Fibroblast of peridontal ligament (primary cell): ENCODE measurements around the gene HPSE2.

Experiments
- DNase-seq: peaks from one replicate; pipeline ENCODE4 v3.0.0-alpha.2; 2010; ENCODE audit errors: extremely low read depth

HPSE2 gene

GRCh38 chr10:98833542-98833941, 402.1 kb downstream of the HPSE2 start:
- no peak for DNase-seq

GRCh38 chr10:98832738-98833137, 402.9 kb downstream of the HPSE2 start:
- no peak for DNase-seq

- DNase-seq = no peak
Measured at GRCh38 chr10:98832196-98832595, 403.5 kb downstream of the HPSE2 start.

GRCh38 chr10:98831391-98831790, 404.3 kb downstream of the HPSE2 start:
- no peak for DNase-seq

- DNase-seq = no peak
Measured at GRCh38 chr10:98825741-98826140, 409.9 kb downstream of the HPSE2 start.

- no peak for DNase-seq
Measured at GRCh38 chr10:98817396-98817795, 418.3 kb downstream of the HPSE2 start.

GRCh38 chr10:98815039-98815885, 420.4 kb downstream of the HPSE2 start:
- DNase-seq = no peak

- DNase-seq = no peak
Measured at GRCh38 chr10:98814470-98814869, 421.2 kb downstream of the HPSE2 start.

GRCh38 chr10:98808282-98808892, 427.3 kb downstream of the HPSE2 start:
- no peak for DNase-seq

- DNase-seq = no peak
Measured at GRCh38 chr10:98800263-98800662, 435.4 kb downstream of the HPSE2 start.

GRCh38 chr10:98795467-98795866, 440.2 kb downstream of the HPSE2 start:
- no peak for DNase-seq

- peak; percentile 0 for DNase-seq
Measured at GRCh38 chr10:98790817-98791216, 444.8 kb downstream of the HPSE2 start.

GRCh38 chr10:98778277-98778759, 457.3 kb downstream of the HPSE2 start:
- DNase-seq = no peak

GRCh38 chr10:98758463-98758862, 477.2 kb downstream of the HPSE2 start:
- no peak for DNase-seq

- DNase-seq = no peak
Measured at GRCh38 chr10:98748298-98748697, 487.4 kb downstream of the HPSE2 start.

GRCh38 chr10:98745645-98746044, 490.0 kb downstream of the HPSE2 start:
- DNase-seq = no peak

GRCh38 chr10:98720551-98720950, 515.1 kb downstream of the HPSE2 start:
- no peak for DNase-seq

GRCh38 chr10:98713586-98713985, 522.1 kb downstream of the HPSE2 start:
- DNase-seq = no peak

- DNase-seq = no peak
Measured at GRCh38 chr10:98696516-98696915, 539.1 kb downstream of the HPSE2 start.

- no peak for DNase-seq
Measured at GRCh38 chr10:98694883-98695282, 540.8 kb downstream of the HPSE2 start.

- DNase-seq = no peak
Measured at GRCh38 chr10:98694014-98694413, 541.6 kb downstream of the HPSE2 start.

- DNase-seq = no peak
Measured at GRCh38 chr10:98687685-98688084, 548.0 kb downstream of the HPSE2 start.
